Stimulated activated CD4-positive, alpha-beta T cell treated with anti-CD3 and anti-CD28 coated beads, Interleukin-12 subunit alpha, Interleukin-12 subunit beta, amount 100 ng/mL, for 48 hours (primary cell): ENCODE measurements around the gene FOXD4L6.
"Not testable (repeated sequence)": the region's sequence is repeated elsewhere in the genome, so short reads cannot be mapped to it uniquely, and the experiment has no call there.

Source experiments
- DNase-seq, 3 donors: peaks; one replicate each; pipeline ENCODE4 v3.0.0-alpha.2; 2020; ENCODE audit warnings: low read depth in 2 of 3, low spot score in 1 of 3

FOXD4L6 gene

GRCh38 chr9:41100508-41100907, 28.0 kb downstream of the FOXD4L6 start:
- DNase-seq, result not testable (repeated sequence)

- DNase-seq, result not testable (repeated sequence)
Measured at GRCh38 chr9:41098759-41099158, 29.7 kb downstream of the FOXD4L6 start.

GRCh38 chr9:41095060-41095459, 33.4 kb downstream of the FOXD4L6 start:
- not testable (repeated sequence) for DNase-seq

- not testable (repeated sequence) for DNase-seq
Measured at GRCh38 chr9:41094010-41094773, 34.3 kb downstream of the FOXD4L6 start.

- not testable (repeated sequence) for DNase-seq
Measured at GRCh38 chr9:41090922-41091321, 37.6 kb downstream of the FOXD4L6 start.

DNA sequence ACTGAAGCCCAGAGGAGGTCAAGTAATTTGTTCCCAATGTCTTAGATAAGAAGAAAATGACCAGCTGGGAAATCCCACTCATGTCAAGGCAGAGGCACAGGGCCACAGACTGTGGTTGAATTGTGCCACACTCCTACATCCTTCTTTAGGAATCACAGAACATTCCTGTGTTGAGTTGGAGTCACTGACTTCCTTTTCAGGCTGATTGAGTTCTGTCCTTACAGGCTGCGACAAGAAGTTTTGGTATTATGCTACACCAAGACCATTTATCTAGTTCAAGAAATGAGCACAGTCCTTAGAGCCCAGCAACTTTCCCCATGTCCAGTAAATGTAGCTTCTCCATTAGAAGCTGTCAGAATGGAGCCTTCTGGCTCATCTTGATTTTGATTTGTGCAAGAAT, 38.1 kb downstream of the FOXD4L6 start:
- DNase-seq, result not testable (repeated sequence)

DNA sequence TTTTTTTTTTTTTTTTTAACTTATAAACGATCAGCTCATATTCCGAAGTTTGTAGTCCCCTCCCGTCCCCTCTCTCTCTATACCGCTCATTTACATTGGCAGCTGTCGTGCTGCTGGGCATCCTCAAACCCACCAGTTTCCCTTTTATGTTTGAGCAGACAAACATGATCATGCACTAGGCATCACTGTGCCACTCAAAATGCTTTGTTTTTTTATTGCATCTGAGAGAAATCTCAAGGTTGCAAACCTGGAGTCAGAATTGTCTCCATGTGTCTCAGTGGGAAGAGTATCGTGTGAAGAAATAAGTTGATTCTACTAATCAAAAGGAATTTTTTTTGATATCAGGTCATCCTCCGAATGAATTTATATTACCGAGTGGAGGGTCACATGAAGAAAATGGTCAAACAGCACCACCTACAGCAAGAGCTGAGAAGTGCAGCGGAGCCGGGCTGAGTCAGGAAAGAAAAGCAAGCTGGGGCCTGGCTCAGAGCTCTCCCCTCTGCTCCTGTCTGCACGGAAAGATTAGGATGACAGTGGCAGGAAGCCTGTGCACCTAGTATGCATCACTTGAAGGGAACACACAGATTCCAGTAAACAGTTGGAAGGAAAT, 39.9 kb downstream of the FOXD4L6 start:
- not testable (repeated sequence) for DNase-seq

GRCh38 chr9:41087929-41088328, 40.6 kb downstream of the FOXD4L6 start:
- DNase-seq, result not testable (repeated sequence)

DNA sequence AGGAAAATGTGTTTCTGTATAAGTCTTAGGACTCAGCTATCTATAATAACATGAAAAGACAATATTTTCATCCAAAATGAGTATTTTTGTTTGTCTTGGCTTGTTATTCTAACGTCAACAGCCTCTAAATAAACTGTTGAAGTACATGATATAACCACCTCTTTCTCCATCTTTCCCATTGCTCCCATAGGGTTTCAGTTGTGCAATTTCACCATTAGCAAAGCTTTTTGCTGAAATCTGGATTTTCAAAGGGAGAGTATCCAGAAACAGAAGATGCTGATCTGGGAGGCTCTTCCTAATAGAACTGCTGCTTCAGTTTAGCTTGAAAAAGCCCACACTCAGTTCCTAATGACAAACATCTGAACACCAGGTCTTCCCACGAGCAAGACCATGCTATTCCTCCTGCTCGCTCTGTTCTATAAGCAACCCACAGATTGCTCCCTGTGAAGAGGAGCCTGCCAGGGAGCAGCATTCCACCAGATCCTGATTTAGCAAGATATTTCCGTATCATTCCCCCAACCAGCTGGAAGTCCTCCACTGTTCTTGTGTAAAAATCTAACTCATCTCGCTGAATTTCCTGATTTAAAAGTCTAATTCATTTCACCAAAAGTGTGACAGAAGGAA, 41.2 kb downstream of the FOXD4L6 start:
- not testable (repeated sequence) for DNase-seq

- not testable (repeated sequence) for DNase-seq
Measured at GRCh38 chr9:41086685-41087084, 41.8 kb downstream of the FOXD4L6 start.

- not testable (repeated sequence) for DNase-seq
Measured at GRCh38 chr9:41086215-41086614, 42.3 kb downstream of the FOXD4L6 start.

DNA sequence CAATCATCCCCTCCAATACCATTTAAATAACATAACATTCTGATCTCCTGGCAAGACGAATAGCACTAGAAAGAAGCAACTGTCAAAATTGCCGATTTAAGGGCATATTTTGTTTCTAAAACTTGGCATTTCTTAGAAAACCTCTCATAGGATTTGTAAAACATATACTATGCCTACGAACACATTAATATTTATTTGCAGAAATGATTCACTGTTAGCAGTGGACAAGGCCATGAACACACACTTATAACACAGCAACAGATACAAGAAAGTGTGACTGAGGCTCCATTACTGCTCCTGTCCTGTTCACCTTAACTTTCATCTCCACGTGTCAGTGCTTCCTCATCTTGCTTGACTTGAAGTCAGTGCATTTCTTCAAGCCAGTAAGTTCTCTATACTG, 46.1 kb downstream of the FOXD4L6 start:
- DNase-seq, result not testable (repeated sequence)

GRCh38 chr9:41079464-41079863, 49.0 kb downstream of the FOXD4L6 start:
- not testable (repeated sequence) for DNase-seq

DNA sequence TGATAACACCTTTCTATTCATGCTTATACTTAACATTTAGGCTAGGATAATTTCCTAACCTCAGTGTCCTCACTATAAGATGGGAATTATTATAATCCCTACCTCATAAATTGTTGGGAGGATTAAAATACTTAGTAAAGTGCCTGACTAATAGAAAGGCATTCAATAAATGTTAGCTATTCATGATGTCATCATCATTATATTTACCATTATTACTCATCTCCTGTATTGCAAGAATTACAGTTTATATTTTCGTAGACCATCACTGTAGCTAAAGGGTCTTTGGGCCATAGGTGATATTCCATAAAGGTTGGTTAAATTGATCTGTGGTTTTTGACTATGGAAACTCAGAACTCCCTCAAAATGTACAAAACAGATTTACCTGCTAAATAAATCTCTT, 50.9 kb downstream of the FOXD4L6 start:
- not testable (repeated sequence) for DNase-seq
